Measurements from ENCODE around the gene PPP4R2.
"Not testable (repeated sequence)": the region's sequence is repeated elsewhere in the genome, so short reads cannot be mapped to it uniquely, and the experiment has no call there.

PPP4R2 gene

GRCh38 chr3:73024836-73025235, 28.2 kb downstream of the PPP4R2 start:
- no peak for DNase-seq (ENCODE audit: low read depth in 3 of 3)

GRCh38 chr3:73026111-73026759, 29.6 kb downstream of the PPP4R2 start:
- no peak for DNase-seq (ENCODE audit: low read depth in 3 of 3)

GRCh38 chr3:73026760-73027113, 30.1 kb downstream of the PPP4R2 start:
- DNase-seq (ENCODE audit: low read depth in 3 of 3) = no peak

GRCh38 chr3:73028803-73029202, 32.2 kb downstream of the PPP4R2 start:
- no peak for DNase-seq (ENCODE audit: low read depth in 3 of 3)

- no peak for DNase-seq (ENCODE audit: low read depth in 3 of 3)
These were observed 32.7 kb downstream of the PPP4R2 start for GRCh38 chr3:73029321-73029796.

- DNase-seq (ENCODE audit: low read depth in 3 of 3) = no peak
These were observed 33.5 kb downstream of the PPP4R2 start for GRCh38 chr3:73030073-73030597.

GRCh38 chr3:73031573-73032103, 35.0 kb downstream of the PPP4R2 start:
- DNase-seq (ENCODE audit: low read depth in 3 of 3) = no peak

- no peak for DNase-seq (ENCODE audit: low read depth in 3 of 3)
These were observed 40.3 kb downstream of the PPP4R2 start for GRCh38 chr3:73036694-73037591.

- no peak for DNase-seq (ENCODE audit: low read depth in 3 of 3)
These were observed 44.9 kb downstream of the PPP4R2 start for GRCh38 chr3:73041537-73041936.

- no peak for DNase-seq (ENCODE audit: low read depth in 3 of 3)
These were observed 46.8 kb downstream of the PPP4R2 start for GRCh38 chr3:73043414-73043813.

GRCh38 chr3:73045391-73045790, 48.8 kb downstream of the PPP4R2 start:
- DNase-seq (ENCODE audit: low read depth in 3 of 3) = no peak

- no peak for DNase-seq (ENCODE audit: low read depth in 3 of 3)
These were observed 49.6 kb downstream of the PPP4R2 start for GRCh38 chr3:73046195-73046594.

- no peak for DNase-seq (ENCODE audit: low read depth in 3 of 3)
These were observed 52.7 kb downstream of the PPP4R2 start for GRCh38 chr3:73049319-73049718.

- DNase-seq (ENCODE audit: low read depth in 3 of 3) = no peak
These were observed 56.2 kb downstream of the PPP4R2 start for GRCh38 chr3:73052857-73053256.

GRCh38 chr3:73055583-73055982, 59.0 kb downstream of the PPP4R2 start:
- DNase-seq (ENCODE audit: low read depth in 3 of 3) = no peak

- DNase-seq (ENCODE audit: low read depth in 3 of 3) = no peak
These were observed 59.6 kb downstream of the PPP4R2 start for GRCh38 chr3:73056014-73056844.

- DNase-seq (ENCODE audit: low read depth in 3 of 3) = no peak
These were observed 60.2 kb downstream of the PPP4R2 start for GRCh38 chr3:73056845-73057150.

GRCh38 chr3:73060302-73060723, 63.7 kb downstream of the PPP4R2 start:
- no peak for DNase-seq (ENCODE audit: low read depth in 3 of 3)

- no peak for DNase-seq (ENCODE audit: low read depth in 3 of 3)
These were observed 64.8 kb downstream of the PPP4R2 start, which contains the start of gene EBLN2 for GRCh38 chr3:73061416-73061815. EBLN2 (plus strand) TSS chr3:73061659; CDS start chr3:73062082, 423 bp downstream.

GRCh38 chr3:73066243-73066642, 69.6 kb downstream of the PPP4R2 start:
- not testable (repeated sequence) for DNase-seq (ENCODE audit: low read depth in 3 of 3)

- DNase-seq (ENCODE audit: low read depth in 3 of 3) = no peak
These were observed 71.8 kb downstream of the PPP4R2 start for GRCh38 chr3:73068419-73068818.

- DNase-seq (ENCODE audit: low read depth in 3 of 3) = no peak
These were observed 72.6 kb downstream of the PPP4R2 start for GRCh38 chr3:73069187-73069586.
